Cardiac fibroblast (primary cell): ENCODE results near the gene TFB2M.
A peak's percentile ranks its signal among the peaks of the same experiment; 100 is the strongest.
"Not testable (repeated sequence)": the region's sequence is repeated elsewhere in the genome, so short reads cannot be mapped to it uniquely, and the experiment has no call there.

Experiments used
- DNase-seq, 2 donors: peaks; one replicate each; pipeline versions ENCODE4 v3.0.0 to v3.0.0-alpha.2; 2010; ENCODE audit warnings: low read depth in 2 of 2
- H3K4me3 ChIP-seq, 2 donors: replicated peaks in 1 of 2; 1 replicate in 1 of 2; 2 replicates in 1 of 2; pipeline ENCODE4 v1.5.1; 2011; ENCODE audit warnings: low read depth in 2 of 2, low read length in 2 of 2, mild to moderate bottlenecking in 2 of 2, moderate library complexity in 1 of 2
- TF ChIP-seq, protein P1 (sequence below): IDR thresholded peaks from one replicate; pipeline ENCODE4 v1.5.1; 2011; ENCODE audit warnings: low read depth, mild to moderate bottlenecking, low read length, inconsistent platforms

The TFB2M gene

DNA sequence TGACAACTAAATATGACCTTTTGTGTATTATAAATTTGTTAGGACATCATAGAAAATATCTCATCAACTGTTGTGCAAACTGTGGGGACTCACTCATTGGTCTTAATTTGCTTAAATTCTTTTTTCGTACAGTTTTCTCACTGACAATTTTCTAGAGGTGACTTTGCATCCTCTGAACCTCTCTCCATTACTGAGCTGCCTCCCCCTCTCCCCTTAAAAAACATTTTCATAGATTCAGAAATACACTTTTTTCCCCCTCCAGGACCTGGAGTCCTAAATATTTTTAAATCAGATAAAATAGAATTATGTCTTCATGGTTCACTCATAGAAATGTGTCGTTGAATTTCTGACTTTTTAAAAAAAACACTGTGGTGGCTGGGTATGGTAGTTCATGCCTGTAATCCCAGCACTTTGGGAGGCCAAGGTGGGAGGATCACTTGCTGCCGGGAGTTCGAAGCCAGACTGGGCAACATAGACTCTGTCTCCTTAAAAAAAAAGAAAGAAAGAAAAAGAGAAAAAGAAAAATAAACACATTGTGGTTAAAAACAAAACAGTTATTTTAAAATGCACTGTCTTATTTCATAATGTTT, 1.7 kb upstream of the TFB2M start:
- DNase-seq = peak in 1 of 2 donors; percentile 14
- H3K4me3 ChIP-seq = peak overlapping the region; percentile 98
- TF ChIP-seq, protein P1, sequence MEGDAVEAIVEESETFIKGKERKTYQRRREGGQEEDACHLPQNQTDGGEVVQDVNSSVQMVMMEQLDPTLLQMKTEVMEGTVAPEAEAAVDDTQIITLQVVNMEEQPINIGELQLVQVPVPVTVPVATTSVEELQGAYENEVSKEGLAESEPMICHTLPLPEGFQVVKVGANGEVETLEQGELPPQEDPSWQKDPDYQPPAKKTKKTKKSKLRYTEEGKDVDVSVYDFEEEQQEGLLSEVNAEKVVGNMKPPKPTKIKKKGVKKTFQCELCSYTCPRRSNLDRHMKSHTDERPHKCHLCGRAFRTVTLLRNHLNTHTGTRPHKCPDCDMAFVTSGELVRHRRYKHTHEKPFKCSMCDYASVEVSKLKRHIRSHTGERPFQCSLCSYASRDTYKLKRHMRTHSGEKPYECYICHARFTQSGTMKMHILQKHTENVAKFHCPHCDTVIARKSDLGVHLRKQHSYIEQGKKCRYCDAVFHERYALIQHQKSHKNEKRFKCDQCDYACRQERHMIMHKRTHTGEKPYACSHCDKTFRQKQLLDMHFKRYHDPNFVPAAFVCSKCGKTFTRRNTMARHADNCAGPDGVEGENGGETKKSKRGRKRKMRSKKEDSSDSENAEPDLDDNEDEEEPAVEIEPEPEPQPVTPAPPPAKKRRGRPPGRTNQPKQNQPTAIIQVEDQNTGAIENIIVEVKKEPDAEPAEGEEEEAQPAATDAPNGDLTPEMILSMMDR = no peak

DNA sequence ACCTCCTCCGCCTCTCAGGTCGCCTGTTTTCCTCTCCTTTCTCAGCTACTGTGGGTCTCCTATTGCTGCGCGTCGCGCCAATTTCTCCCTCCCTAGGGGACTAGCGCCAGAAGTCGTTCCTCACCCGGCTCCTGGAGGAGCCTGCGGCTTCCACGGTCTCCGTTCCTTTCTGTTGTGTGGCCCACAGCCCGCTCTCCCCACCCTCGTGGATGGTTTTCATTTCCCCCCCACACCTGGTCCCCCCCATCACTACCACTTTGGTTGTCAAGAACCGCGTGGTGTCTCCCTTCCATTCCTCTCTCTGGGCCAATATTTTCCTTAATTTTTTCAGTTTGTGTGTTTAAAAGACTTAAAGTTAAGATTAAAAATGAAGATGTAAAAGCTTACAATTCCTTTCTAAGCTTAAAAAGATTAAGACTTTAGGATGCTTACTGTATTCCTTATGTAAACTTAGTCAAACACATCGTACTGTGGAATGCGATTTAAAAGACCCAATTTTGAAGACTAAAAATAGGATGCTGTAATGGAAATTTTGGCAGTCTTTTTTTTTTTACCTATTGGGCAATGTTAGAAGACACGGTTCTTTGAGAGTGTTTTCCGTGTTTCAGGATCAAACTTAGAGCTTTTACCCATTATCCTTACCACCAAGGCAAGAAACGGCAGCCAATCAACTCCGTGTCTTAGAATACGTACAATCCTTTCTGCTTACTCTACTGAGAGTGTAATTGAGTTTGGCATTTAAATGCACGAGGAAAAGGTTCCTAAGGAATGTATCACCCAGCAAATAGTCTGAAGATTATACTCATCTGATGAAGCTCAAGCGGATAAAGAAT, 968 bp upstream of the TFB2M start:
- TF ChIP-seq, protein P1 = no peak
- DNase-seq = peak; percentile 83 to 88
- peak overlapping the region; percentile 98 for H3K4me3 ChIP-seq

DNA sequence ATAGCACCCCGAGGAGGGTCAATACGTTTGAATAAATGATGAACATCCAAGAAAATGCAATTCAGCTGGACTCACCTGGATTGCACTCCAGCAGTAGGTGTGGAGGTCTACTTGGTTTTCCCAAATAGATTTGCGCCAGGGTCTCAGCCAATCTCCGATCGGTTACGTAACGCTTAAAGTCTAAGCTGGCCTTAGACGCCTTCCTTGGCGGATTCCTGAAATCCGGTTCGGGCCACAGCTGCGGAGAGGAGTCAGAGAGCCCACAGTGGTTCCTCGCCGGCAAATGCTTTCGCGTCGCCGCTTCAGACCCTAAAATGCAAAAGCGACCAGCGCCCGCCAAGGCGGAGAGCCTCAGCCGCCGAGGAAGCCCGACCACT, 322 bp downstream of the TFB2M start:
- H3K4me3 ChIP-seq = peak overlapping the region; percentile 98
- DNase-seq = peak; percentile 63 to 67
- TF ChIP-seq, protein P1 = no peak

GRCh38 chr1:246564839-246565750, 966 bp downstream of the TFB2M start:
- TF ChIP-seq, protein P1 = no peak
- DNase-seq = no peak

GRCh38 chr1:246560833-246561232, 5.2 kb downstream of the TFB2M start:
- DNase-seq, H3K4me3 ChIP-seq: not testable (repeated sequence)

More at GRCh38 chr1:246564839-246565750, 966 bp downstream of the TFB2M start:
- peak overlapping the region; percentile 98 for H3K4me3 ChIP-seq

DNA sequence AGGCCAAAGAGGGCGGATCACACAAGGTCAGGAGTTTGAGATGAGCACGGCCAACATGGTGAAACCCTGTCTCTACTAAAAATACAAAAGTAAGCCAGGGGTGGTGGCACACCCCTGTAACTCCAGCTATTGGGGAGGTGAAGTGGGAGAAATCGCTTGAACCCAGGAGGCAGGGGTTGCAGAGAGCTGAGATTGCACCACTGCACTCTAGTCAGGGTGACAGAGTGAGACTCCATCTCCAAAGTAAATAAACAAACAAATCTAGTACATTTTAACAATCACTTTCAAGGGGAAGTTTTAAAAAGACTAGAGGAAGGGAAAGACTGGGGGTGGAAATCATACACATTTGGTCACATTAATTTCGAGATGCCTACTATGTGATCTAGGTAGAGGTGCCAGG, 6.8 kb downstream of the TFB2M start:
- H3K4me3 ChIP-seq = no peak overlapping the region
- DNase-seq = no peak
- TF ChIP-seq, protein P1 = no peak

- TF ChIP-seq, protein P1 = no peak
Measured at GRCh38 chr1:246558041-246558440, 8.0 kb downstream of the TFB2M start.

More at GRCh38 chr1:246558041-246558440, 8.0 kb downstream of the TFB2M start:
- no peak overlapping the region for H3K4me3 ChIP-seq
- no peak for DNase-seq
